ENCODE data around the gene CALD1.

CALD1 gene

DNA sequence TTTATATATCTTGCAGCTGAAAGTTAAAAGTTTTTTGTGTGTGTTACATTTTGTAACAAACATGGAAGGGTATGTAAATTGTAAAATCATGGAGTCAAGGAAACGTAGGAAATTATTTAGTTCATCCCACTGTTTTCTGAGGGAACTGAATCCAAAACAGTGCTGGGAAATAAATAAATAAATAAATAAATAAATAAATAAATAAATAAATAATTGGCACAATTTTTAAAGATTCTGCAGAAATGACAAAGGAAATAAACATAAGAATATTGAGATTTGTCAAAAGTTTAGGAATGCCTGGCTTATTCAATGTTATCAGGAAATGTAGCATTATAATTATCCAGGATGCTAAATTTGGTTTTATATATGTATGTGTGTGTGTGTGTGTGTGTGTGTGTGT lies 115.5 kb downstream of the CALD1 start:
- DNase-seq (ENCODE audit: low read depth): no peak

DNA sequence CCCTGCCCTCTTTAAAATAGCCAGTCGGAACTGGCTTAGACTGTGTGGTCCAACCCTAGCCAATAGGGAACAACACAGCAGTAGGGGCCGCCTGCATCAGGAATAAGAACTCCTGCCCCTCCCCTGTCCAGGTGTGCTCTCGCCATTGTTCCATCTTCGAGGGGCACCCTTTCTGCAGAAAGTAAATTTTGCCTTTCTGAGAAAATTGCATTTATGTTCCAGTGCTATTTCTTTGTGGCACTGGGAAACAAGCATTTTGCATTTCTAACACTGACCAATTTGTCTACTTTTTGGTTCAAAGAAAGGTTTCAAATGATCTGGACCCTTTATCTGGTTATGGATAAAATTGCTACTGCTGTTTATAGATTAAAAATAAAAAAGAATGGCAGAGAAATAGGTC lies 116.6 kb downstream of the CALD1 start:
- DNase-seq (ENCODE audit: low read depth): no peak

- no peak for DNase-seq (ENCODE audit: low read depth)
Measured at GRCh38 chr7:134897936-134898335, 118.5 kb downstream of the CALD1 start.

- DNase-seq (ENCODE audit: low read depth): peak; percentile 78
Measured at GRCh38 chr7:134899729-134900128, 120.3 kb downstream of the CALD1 start.

GRCh38 chr7:134900166-134900982 lies 120.9 kb downstream of the CALD1 start:
- DNase-seq (ENCODE audit: low read depth): no peak

DNA sequence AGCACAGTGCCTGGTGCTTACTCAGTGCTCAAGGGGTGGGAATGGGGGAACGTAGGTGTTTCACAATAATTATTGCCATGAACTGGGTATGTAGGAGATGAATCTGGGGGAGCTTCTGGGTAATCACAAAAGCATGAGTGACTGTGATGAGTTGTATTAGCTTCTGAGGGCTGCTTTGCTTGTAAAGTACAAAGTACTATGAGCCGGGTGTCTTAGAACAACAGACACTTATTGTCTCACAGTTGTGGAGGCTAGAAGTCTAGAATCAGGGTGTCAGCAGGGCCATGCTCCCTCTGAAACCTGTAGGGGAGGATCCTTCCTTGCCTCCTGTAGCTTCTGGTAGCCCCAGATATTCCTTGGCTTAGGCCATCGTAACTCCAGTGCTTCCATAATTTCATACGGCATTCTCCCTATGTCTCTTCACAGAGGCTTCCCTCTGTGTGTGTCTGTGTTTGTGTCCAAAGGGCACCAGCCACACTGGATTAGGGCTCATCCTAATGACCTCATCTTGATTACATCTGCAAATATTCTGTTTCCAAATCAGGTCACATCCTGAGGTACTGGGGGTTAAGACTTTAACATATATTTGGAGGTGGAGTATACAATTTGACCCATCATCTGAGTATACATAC lies 122.1 kb downstream of the CALD1 start:
- DNase-seq (ENCODE audit: low read depth): peak; percentile 36

GRCh38 chr7:134902058-134902457 lies 122.6 kb downstream of the CALD1 start:
- DNase-seq (ENCODE audit: low read depth): peak; percentile 61

DNA sequence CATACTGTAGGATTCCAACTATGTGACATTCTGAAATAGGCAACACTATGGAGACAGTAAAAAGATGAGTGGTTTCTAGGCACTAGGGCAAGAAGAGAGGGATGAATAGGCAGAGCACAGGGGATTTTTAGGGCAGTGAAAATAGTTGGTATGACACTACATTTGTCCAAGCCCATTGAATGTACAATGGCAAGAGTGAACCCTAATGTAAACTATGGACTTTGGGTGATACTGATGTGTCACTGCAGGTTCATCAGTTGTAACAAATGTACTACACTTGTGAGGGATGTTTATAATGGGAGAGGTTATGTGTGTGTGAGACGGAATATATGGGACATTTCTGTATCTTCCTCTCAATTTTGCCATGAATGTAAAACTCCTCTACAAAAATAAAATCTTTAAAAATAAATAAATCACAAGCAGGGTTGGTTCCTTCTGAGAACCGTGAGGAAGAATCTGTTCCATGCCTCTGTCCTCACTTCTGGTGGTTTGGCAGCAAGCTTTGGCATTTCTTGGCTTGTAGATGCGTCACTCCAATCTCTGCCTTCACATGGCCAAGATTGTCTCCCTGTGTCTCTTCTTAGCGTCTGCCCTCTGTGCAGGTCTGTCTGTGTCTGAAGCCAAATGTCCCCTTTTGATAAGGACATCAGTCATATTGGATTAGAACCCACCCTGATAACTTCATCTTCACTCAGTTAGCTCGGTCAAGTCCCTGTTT lies 123.8 kb downstream of the CALD1 start:
- peak; percentile 24 for DNase-seq (ENCODE audit: low read depth)

DNA sequence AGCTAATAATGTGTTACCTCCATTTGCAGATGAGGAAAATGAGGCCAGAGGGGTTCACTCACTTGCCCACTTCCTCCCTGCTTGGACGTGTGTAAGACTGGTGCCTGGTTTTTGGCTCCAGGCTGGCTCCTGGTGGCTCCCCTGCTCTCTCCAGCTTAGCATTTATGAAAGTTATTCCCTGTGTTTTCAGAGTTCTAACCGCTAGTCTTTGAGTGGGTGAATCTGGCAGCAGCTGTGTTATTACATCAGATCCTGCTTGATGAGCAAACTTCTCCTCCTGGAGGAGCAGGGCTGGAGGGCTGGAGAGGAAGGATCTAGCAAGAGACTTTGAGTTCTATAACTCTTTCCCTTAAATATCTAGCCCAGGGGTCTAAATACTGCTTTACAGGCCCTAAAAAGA lies 125.9 kb downstream of the CALD1 start:
- peak; percentile 95 for DNase-seq (ENCODE audit: low read depth)

- DNase-seq (ENCODE audit: low read depth): no peak
Measured at GRCh38 chr7:134907000-134907399, 127.6 kb downstream of the CALD1 start.

DNA sequence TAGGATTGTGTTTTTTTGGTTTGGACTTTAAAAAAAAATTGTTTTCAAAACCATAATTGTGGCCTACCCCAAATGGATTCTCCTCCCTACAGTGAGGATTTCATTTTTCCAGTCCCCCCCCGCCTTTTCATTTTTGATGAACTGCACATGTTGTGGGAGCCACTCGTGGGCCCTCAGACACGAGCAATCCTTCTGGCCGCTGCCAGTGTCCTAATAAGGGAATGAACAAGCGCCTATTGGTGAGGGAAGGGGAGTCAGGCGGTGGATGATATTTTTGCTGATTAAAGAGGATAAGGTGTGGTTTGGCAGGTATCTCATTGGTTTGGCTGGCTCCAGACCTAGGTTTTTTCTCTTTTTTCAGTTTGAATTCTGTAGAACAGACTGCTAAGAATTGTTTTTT lies 128.2 kb downstream of the CALD1 start:
- DNase-seq (ENCODE audit: low read depth): no peak

GRCh38 chr7:134908289-134908688 lies 128.9 kb downstream of the CALD1 start:
- peak; percentile 63 for DNase-seq (ENCODE audit: low read depth)

GRCh38 chr7:134910214-134910890 lies 130.9 kb downstream of the CALD1 start:
- DNase-seq (ENCODE audit: low read depth): no peak

DNA sequence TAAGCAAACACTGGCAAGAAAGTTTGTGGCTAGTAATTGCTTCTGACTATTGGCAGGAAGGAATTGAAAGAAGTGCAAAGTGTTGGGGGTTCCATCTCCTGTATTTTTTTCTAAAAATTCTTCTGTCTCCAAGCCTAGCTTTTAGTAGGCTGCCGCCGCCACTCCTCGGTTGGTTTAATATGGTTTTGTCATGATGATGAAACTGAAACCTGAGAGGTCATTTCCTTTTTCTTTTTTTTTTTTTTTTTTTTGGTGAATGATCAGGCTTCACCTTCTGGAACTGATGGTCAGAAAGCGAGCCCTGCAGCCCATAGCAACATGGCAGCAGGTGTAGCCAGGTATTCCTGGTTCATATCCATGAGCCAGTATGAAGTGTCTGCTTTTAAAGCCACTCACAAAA lies 131.5 kb downstream of the CALD1 start:
- no peak for DNase-seq (ENCODE audit: low read depth)

DNA sequence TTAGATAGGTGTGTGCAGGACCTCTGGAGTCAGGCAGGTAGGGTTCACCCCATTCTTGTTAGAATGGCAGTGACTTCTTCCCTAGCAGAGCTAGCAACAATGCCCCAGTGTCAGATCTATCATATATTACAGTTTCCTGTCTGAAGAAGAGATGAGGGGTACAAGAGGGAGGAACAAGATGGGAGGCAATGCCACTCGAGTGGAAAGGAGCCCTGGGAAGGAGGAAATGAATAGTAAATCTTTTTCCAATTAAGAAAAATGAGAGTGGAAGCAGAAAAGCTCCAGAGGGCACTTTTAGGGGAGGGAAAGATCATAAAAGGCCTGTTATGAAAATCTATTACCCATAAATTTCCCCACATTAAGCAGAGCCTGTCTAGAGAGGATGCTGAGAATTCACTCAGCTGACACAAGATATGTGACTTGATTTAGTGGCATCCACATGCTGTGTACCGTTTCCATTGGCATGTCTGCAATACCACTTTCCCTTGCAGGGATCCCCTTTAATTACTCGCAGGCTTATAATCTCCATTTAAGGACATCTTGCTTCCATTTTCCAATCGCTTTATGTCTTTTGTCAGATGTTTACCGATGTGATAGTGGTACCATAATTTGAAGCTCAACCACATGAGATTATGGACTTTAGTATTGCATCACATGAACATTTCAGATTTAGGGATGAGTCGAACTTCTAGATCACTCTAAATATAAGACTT lies 136.9 kb downstream of the CALD1 start:
- DNase-seq (ENCODE audit: low read depth): no peak

- peak; percentile 48 for DNase-seq (ENCODE audit: low read depth)
Measured at GRCh38 chr7:134919240-134919641, 139.8 kb downstream of the CALD1 start.

DNA sequence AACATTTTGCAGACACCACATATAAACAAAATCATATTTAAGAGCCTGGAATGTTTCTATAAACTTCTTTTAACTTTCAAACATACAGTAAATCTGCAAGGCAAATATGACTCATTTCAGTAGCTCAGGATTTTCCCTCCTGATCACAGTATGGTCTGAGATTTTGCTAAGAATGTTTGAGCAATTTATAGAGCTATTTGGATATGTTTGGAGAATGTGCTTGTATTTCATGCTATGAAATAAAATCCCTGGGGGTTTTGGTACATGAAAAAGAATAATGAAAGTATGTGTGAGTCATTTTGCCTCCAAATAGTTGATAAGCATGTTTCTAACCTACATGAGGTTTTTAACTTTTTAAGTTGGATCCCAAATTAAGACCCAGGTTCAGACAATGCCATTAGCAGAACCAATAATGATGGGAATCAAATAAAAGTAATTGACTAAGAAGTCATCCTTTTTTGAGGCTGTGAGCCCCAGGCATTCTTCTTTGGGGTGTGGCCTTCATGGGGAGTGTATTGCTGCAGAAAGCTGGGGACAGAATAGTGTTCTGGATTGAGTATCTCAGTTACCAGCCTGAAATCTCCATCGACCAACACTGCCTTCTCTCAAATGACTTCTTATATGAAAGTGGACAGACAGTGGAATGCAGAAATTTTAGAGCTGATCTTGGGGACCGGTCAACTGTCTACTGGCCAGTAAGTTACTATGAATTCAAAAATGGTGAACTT lies 140.8 kb downstream of the CALD1 start:
- peak; percentile 95 for DNase-seq (ENCODE audit: low read depth)

- no peak for DNase-seq (ENCODE audit: low read depth)
Measured at GRCh38 chr7:134922720-134923704, 143.6 kb downstream of the CALD1 start.

DNA sequence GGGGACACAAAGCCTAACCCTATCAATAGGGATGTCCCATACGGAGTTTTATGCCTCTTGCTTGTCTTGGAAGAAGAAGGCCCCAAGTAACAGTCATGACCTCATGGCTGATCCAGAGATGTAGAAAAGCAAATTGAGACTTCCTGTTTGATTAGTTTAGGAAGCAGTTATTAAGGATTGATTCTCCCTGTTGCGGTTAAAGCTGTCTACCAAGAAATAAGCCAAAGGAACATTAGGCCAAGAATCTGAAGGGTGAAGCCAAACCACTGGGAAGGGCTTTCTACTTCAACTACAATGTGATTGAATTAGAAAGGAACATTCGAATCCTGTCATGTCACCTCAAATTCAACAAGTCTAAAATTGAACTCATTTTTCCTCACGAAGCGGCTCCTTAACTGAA lies 146.3 kb downstream of the CALD1 start:
- DNase-seq (ENCODE audit: low read depth): peak; percentile 42

DNA sequence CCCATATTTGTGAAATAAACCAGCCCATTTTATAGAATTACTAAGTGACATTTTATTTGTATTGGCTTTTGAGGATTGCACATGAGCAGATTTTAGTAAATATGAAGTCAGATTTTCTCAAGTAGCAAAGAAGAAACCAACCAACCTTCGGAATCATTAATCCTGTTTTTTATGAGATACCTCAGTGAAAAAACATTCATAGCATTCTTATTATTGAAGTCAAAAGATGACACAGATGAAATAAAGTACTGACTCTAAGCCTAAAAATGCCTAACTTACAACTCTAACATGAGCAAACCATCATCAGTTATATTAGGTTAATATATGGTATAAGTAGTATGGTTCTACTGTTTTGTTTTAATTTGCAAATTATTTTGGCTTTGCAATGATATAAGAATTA lies 147.0 kb downstream of the CALD1 start:
- DNase-seq (ENCODE audit: low read depth): peak; percentile 26

Measured in iris pigment epithelial cell (primary cell).